GM19351 (cell line): ENCODE data around the gene FAM78A.
"Not testable (repeated sequence)": the region's sequence is repeated elsewhere in the genome, so short reads cannot be mapped to it uniquely, and the experiment has no call there.

Source experiments
- ATAC-seq: cut with Tn5 transposase; IDR thresholded peaks from one replicate; pipeline ENCODE4 v1.9.1; 2021; ENCODE audit warnings: mild to moderate bottlenecking, moderate library complexity; ENCODE audit not compliant: unreplicated experiment

FAM78A gene

DNA sequence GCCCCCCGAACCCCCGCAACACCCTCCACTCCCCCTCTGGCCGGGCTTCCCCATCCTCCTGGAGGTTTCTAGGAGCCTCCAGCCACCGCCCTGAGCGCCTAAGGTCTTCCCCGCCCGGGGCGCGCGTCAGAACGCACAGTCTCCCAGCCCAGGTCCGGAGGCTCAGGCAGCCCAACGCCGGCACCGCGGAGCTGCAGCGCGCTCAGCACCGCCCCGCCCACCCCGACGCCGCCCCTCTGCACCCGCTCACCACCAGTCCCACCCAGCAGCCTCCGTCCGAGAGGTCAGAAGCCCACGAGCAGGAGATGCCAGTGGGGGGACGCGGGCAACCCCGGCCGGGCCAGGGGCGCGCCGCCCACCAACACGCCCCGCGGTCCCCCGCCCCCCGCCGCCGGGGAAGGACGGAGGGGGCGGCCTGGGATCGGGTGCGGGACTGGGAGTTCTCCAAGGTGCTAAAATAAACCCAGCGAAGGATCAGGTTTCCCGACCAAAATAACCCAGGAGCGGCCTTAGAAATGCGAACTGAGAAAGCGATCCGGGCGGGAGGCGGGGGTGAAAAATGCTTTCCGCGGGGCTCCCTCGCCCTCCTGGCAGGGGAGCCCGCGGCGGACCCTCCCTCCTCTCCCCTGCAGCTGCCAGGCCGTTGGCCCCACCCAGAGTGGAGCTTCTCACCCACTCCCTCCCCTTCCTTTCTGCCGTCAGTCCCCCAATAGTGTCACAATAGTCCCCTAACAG is 6.5 kb upstream of the FAM78A start:
- no peak for ATAC-seq

GRCh38 chr9:131282175-131282574 is 5.9 kb upstream of the FAM78A start:
- no peak for ATAC-seq

DNA sequence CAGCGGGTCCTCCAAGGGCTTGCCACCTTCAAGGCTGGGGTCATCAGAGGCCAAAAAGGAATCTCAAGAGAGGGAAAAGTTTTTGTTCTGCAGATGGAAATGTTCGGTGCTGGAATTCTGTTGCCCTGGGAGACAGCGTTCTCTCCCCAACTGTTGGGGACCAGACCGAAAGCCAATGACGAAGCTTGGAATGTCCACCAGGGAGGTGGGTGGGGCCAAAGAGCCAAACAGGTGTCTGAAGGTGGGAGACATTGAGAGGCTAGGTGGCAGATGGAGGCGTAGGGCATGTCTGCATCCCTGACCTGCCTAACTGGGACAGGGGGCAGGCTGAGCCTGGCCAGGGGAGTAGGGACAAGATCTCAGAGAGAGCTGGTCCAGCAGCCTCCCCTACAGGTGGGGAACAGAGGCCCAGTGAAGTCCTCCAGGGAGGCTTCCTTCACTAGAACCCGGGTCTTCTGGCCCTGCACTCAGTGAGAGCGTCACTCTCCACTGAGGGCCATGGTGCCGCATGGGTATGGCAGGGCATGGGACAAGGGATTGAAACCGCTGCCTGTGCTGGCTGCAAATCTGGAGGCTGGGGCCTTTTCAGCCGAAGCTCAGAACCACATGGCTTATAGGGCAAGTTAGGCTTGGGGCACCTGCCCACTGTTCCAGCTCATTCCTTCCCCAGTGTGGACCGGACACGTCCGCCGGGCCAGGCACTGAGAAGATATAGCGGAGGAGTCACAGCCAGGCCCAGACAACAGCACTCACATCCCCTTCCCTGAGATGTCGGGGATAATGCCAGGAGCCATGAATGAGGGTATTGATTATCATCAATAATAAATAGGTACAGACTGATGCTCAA is 5.0 kb upstream of the FAM78A start:
- no peak for ATAC-seq

DNA sequence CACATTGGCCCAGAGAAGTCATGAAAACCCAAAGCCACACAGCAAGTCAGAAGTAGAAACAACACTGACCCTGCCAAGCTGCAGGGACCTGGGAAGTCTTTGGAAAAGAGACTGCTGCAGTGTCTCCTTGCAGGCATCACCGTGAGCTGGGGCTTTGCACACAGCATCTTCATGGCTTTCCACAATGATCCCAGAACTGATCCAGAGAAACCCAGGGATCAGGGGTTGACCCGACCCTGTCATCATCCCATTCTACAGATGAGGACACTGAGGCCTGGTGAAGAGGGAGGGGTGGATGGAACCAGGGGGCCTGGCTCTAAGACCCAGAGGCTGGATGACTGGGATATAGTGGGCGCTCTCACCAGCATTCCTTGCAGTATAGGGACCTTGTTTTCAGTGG is 4.3 kb upstream of the FAM78A start:
- no peak for ATAC-seq

DNA sequence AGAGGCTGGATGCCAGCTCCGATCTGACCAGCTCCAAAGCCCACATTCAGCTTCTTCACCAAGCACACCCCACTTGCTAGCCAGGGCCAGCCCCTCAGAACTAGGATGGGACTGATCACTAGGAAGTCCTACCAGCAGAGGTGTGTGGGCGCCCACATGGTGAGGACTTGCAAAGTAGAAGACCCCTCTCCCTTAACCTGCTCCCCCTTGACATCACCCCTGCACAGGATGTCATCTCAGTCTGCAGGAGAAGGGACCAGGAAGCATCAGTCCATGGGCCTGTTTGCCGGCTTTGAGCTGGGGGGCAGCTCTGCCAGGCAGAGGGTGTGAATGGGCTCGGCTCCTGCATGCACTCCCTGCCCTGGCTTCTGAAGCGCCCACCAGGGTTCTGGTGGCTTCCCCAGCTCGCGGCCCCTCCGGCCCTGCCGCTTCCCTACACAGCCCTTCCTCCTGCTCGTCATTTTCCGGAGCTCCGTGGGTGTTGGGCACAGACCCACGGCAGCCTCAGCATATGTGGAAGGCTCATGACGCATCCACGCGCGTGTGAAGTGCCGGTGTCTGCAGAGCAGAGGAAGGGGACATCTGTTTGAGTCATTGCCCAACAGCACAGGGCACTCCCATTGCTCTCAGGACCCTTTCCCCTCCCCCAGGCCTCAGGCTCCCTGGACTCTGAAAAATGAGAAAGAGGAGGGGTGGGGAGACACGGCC is 3.7 kb upstream of the FAM78A start:
- ATAC-seq, result no peak

GRCh38 chr9:131279196-131279862 is 3.0 kb upstream of the FAM78A start:
- ATAC-seq, result no peak

DNA sequence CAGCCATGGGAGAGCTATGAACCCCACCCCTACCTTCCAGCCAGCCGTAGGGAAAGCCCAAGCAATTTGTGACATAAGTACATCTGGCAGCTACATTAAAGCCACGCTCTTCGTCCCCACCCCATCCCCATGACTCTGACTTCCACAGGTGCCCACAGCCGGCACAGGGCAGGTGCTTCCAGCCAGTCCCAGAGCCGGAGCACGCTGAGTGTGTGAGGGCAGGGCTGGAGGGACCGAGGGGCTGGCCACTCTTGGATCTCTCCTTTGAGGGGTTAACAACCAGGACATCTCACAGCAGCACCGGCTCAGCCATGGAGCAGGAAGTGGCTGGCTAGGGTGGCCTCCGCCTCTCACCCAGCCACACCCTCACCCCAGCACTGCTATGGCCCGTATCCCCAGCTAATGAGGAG is 2.4 kb upstream of the FAM78A start:
- no peak for ATAC-seq

DNA sequence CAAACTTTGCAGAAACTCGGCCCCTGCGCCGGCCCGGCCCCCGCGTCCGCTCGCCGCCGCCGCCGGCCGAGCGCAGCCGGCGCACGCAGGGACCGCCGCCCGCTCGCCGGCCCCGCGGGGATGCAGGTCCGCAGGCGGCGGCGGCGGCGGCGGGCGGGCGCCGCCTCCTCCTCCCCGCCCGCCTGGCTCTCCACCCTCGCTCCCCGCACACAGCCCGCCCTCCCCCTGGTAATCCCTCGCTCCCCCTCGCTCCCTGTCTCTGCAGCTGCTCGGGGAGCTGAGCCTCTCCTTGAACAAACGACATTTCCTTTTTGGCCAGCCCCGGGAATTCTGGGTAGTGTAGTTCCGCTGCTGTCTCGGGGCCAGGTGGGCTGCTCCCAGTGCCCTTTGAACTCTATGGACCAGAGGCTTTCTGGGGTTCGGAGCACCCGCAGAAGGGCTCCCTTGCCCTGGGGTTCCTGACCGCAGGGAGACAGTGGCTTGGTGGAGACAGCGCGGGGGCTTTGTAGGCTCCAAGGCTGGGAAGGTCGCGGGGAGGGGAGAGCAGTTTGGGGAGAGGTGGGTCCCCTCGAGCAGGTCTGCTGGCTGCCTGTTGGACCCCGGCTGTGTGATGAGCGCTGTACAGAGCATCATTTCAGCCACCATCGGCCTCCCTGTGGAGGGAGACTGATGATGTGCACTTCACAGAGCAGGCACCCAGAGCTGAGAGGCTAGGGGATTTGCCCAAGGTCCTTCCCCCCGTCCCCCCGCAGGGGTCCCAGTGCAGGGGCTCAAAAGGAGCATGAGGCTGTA is 1.8 kb upstream of the FAM78A start:
- ATAC-seq, result no peak

DNA sequence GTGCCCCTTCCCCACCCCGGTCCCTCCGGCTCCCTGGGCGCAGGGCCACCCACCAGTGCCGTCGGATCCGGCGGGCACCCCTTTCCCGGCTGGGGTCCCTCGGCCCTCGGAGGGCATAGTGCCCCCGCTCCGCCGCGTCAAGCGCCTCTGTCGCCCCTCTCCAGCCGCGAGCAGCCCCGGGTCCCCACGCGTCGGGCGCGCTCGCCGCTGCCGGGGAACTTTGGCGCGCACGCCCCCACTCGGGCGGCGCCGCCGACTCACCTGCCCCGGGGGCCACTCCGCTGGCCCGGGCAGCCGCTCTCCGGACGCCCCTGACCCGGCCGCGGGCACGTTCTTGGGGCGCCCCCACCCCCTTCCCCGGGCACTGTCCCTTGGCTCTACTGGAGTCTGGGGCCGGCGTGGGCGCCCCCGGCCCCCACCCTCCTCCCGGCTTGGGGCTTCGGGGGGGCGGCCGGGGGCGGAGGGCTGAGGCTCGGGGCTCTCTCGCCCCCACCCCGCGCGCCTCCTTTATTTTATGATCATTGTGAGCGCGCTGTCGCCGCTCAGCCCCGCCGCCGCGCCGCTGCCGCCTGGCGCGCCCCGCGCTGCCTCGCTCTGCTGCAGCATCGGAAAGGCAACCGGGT is 1.1 kb upstream of the FAM78A start:
- ATAC-seq, result no peak

GRCh38 chr9:131276891-131277286 is 579 bp upstream of the FAM78A start:
- ATAC-seq, result no peak

DNA sequence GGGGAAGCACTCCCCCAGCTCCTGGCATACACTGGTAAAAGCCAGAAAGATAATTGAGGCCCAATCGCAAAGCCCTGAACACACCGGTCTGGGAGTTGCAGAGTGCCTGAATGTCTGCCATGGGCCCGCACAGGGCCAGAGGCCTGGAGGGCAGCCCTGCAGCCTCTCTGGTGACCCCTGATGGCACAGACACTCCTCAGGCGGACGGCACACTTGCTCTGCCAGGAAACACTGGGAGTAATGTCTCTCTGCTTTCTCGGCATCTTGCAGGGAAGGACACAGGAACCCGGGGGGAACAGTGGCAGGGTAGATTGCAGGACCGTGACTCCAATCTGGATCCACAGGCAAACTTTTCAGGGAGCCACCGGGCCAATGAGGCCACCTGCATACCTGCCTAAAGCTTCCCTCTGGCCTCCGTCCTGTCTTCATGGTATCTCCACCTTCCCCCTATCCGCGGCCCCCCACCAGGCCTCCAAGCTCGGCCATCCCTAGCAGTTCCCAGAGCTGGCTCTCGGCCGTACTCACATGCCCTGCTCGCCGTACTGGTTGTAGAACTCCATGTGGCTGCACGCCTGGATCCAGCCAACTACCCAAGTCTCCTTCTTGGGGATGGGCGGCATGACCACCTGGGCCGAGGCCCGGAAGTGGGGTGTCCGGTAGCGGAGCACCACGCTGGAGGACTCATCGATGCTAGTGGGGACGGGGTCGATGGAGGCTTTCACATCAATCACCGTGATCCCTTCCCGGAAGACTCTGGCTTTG is 797 bp downstream of the FAM78A start:
- ATAC-seq, result no peak

DNA sequence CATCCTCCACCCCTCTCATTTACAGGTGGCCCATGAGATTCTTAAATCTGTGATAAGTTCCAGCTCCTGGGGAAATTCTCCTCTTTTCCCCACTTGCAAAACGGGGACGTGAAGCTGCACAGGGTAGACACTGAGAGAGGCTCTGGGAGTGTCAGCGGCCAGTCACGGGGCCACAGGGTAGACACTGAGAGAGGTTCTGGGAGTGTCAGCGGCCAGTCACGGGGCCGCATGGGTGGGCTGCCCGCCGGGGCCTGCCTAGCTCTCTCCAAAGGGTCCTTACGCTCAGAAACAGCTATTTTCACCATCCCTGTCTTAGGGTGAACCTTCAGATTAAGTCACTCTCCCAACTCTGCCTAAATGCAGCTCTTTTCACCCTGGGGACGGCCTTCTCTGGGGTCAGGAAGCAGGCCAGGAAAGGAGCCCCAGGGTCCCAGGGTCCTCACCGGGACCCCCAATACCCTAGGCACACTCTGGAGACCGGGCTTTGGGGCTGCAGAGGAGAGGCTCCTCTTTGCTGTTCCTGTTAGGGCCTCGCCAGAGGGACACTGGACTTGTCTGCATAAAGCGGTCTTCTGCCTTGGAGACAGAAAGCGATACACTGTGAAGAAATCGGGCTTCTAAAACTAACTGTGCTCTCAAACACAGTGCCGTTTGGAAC is 1.5 kb downstream of the FAM78A start:
- ATAC-seq, result no peak

GRCh38 chr9:131273856-131274673 is 2.2 kb downstream of the FAM78A start:
- ATAC-seq, result no peak

- no peak for ATAC-seq
Measured at GRCh38 chr9:131273146-131273855, 3.0 kb downstream of the FAM78A start.

- ATAC-seq, result no peak
Measured at GRCh38 chr9:131272212-131272611, 4.1 kb downstream of the FAM78A start.

GRCh38 chr9:131271506-131271931 is 4.8 kb downstream of the FAM78A start:
- no peak for ATAC-seq

DNA sequence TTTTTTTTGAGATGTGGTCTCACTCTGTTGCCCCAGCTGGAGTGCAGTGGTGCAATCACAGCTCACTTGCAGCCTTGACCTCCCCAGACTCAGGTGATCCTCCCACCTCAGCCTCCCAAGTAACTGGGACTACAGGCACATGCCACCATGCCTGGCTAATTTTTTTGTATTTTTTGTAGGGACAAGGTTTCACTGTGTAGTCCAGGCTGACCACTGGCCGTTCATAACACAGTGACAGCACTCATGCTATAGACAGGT is 5.4 kb downstream of the FAM78A start:
- not testable (repeated sequence) for ATAC-seq
